ENCODE data around the gene ATXN7L3.

The ATXN7L3 gene

GRCh38 chr17:44164476-44164875, 35.2 kb downstream of the ATXN7L3 start:
- H2BK12ac ChIP-seq (ENCODE audit: low read length): no peak overlapping the region
- no peak overlapping the region for H3K4me3 ChIP-seq (ENCODE audit: low read depth, low read length)
- no peak overlapping the region for H2BK120ac ChIP-seq (ENCODE audit: insufficient read depth, low read length, poor library complexity)
- no peaks in the 10 kb centered on the region for H3K79me1 ChIP-seq (ENCODE audit: low read length)
- no CpG with 5 or more reads among the region's 1 CpG for WGBS (ENCODE audit: extremely low coverage, insufficient coverage, insufficient read length)
- no peak overlapping the region for H3K4ac ChIP-seq (ENCODE audit: low read depth, low read length)
- H3K27ac ChIP-seq (ENCODE audit: low read depth, low read length): no peak overlapping the region
- peaks cover 14 to 17% of the 10 kb centered on the region in 2 experiments for H3K36me3 ChIP-seq (ENCODE audit: control insufficient read depth in 1 of 2, insufficient read depth in 2 of 2, low read length in 2 of 2)
- H4K91ac ChIP-seq (ENCODE audit: low read depth, low read length): no peak overlapping the region
- H2AFZ ChIP-seq (ENCODE audit: insufficient read depth, low read length, poor library complexity): no peak overlapping the region
- no peak overlapping the region for H3K14ac ChIP-seq (ENCODE audit: low read length)
- no peak overlapping the region for H2AK5ac ChIP-seq (ENCODE audit: low read length)
- no peak overlapping the region for H3K18ac ChIP-seq (ENCODE audit: low read length)
- no peak overlapping the region for H4K8ac ChIP-seq (ENCODE audit: low read depth, low read length)
- no peak overlapping the region for H3K9ac ChIP-seq (ENCODE audit: low read length)
- no peaks in the 10 kb centered on the region for H3K27me3 ChIP-seq (ENCODE audit: insufficient read depth, low read length)
- no peak overlapping the region for H3K23ac ChIP-seq (ENCODE audit: low read length)
- H4K12ac ChIP-seq (ENCODE audit: low read depth, low read length): no peak overlapping the region
- H3K4me1 ChIP-seq (ENCODE audit: control insufficient read depth in 1 of 2, insufficient read depth in 2 of 2, low read length in 2 of 2): peaks cover 2 to 3% of the 10 kb centered on the region in 2 experiments
- no peak for DNase-seq
- no peak overlapping the region for H2BK5ac ChIP-seq (ENCODE audit: low read depth, low read length, poor library complexity)
- H3K79me2 ChIP-seq (ENCODE audit: control insufficient read depth, insufficient read depth, low read length, poor library complexity): no peaks in the 10 kb centered on the region
- no peak overlapping the region for H3K4me2 ChIP-seq (ENCODE audit: low read length)
- no peaks in the 10 kb centered on the region for H3K9me3 ChIP-seq (ENCODE audit: insufficient read depth, low read depth, low read length)

GRCh38 chr17:44159519-44160210, 40.0 kb downstream of the ATXN7L3 start:
- Histone ChIP-seq H3K9ac (ENCODE audit: low read length) (no peak overlapping the region), H2AK5ac (ENCODE audit: low read length) (no peak overlapping the region)

DNA sequence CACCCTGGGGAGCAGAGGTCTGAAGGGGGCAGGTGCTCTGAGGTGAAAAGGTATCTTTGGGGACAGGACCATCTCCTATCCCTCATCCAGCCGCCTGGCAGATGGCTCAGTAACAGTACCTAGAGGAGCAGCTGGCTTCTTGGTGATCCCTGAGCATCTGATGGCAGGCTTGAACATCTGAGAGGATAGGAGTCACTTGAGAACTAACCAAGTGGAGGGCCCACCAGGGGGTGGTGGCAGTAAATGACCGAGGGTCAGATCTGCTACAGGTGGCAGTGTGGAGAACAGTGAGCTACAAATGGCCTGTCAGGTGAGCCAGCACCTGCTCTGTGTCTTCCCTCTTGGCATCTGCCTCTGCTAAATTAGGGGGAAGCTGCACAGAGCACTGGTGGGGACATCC, 44.2 kb downstream of the ATXN7L3 start:
- Histone ChIP-seq H3K14ac (ENCODE audit: low read length) (no peak overlapping the region), H2AFZ (ENCODE audit: insufficient read depth, low read length, poor library complexity) (no peak overlapping the region), H4K8ac (ENCODE audit: low read depth, low read length) (no peak overlapping the region), H3K27ac (ENCODE audit: low read depth, low read length) (no peak overlapping the region), H3K79me1 (ENCODE audit: low read length) (no peaks in the 10 kb centered on the region), H3K79me2 (ENCODE audit: control insufficient read depth, insufficient read depth, low read length, poor library complexity) (no peaks in the 10 kb centered on the region), H2BK12ac (ENCODE audit: low read length) (no peak overlapping the region), H3K4me2 (ENCODE audit: low read length) (no peak overlapping the region), H3K9ac (ENCODE audit: low read length) (peak overlapping the region; percentile 24), H3K4me1 (ENCODE audit: control insufficient read depth in 1 of 2, insufficient read depth in 2 of 2, low read length in 2 of 2) (peaks cover 0 to 5% of the 10 kb centered on the region in 2 experiments), H2BK5ac (ENCODE audit: low read depth, low read length, poor library complexity) (no peak overlapping the region), H3K9me3 (ENCODE audit: insufficient read depth, low read depth, low read length) (peaks cover 2% of the 10 kb centered on the region), H3K18ac (ENCODE audit: low read length) (no peak overlapping the region), H4K12ac (ENCODE audit: low read depth, low read length) (no peak overlapping the region), H2AK5ac (ENCODE audit: low read length) (no peak overlapping the region), H4K91ac (ENCODE audit: low read depth, low read length) (no peak overlapping the region), H3K27me3 (ENCODE audit: insufficient read depth, low read length) (no peaks in the 10 kb centered on the region), H3K36me3 (ENCODE audit: control insufficient read depth in 1 of 2, insufficient read depth in 2 of 2, low read length in 2 of 2) (peaks cover 37 to 47% of the 10 kb centered on the region in 2 experiments), H3K4me3 (ENCODE audit: low read depth, low read length) (no peak overlapping the region), H3K4ac (ENCODE audit: low read depth, low read length) (no peak overlapping the region), H3K23ac (ENCODE audit: low read length) (no peak overlapping the region), H2BK120ac (ENCODE audit: insufficient read depth, low read length, poor library complexity) (no peak overlapping the region)
- no CpG with 5 or more reads among the region's 2 CpGs for WGBS (ENCODE audit: extremely low coverage, insufficient coverage, insufficient read length)
- DNase-seq: no peak

More at GRCh38 chr17:44159519-44160210, 40.0 kb downstream of the ATXN7L3 start:
- Histone ChIP-seq H3K27me3 (ENCODE audit: insufficient read depth, low read length) (no peaks in the 10 kb centered on the region), H3K14ac (ENCODE audit: low read length) (no peak overlapping the region), H3K9me3 (ENCODE audit: insufficient read depth, low read depth, low read length) (peaks cover 2% of the 10 kb centered on the region), H2BK12ac (ENCODE audit: low read length) (no peak overlapping the region), H3K23ac (ENCODE audit: low read length) (no peak overlapping the region), H3K18ac (ENCODE audit: low read length) (no peak overlapping the region), H4K12ac (ENCODE audit: low read depth, low read length) (no peak overlapping the region), H3K4me1 (ENCODE audit: control insufficient read depth in 1 of 2, insufficient read depth in 2 of 2, low read length in 2 of 2) (peaks cover 0 to 5% of the 10 kb centered on the region in 2 experiments), H2AFZ (ENCODE audit: insufficient read depth, low read length, poor library complexity) (no peak overlapping the region), H3K79me1 (ENCODE audit: low read length) (no peaks in the 10 kb centered on the region), H3K4me3 (ENCODE audit: low read depth, low read length) (no peak overlapping the region), H4K8ac (ENCODE audit: low read depth, low read length) (no peak overlapping the region), H3K79me2 (ENCODE audit: control insufficient read depth, insufficient read depth, low read length, poor library complexity) (no peaks in the 10 kb centered on the region), H3K27ac (ENCODE audit: low read depth, low read length) (no peak overlapping the region), H2BK5ac (ENCODE audit: low read depth, low read length, poor library complexity) (no peak overlapping the region), H3K4ac (ENCODE audit: low read depth, low read length) (no peak overlapping the region), H3K36me3 (ENCODE audit: control insufficient read depth in 1 of 2, insufficient read depth in 2 of 2, low read length in 2 of 2) (peaks cover 37 to 39% of the 10 kb centered on the region in 2 experiments), H3K4me2 (ENCODE audit: low read length) (no peak overlapping the region), H4K91ac (ENCODE audit: low read depth, low read length) (no peak overlapping the region), H2BK120ac (ENCODE audit: insufficient read depth, low read length, poor library complexity) (no peak overlapping the region)
- no CpG with 5 or more reads among the region's 15 CpGs for WGBS (ENCODE audit: extremely low coverage, insufficient coverage, insufficient read length)
- DNase-seq: no peak

- H2AFZ ChIP-seq (ENCODE audit: insufficient read depth, low read length, poor library complexity): no peak overlapping the region
- H3K18ac ChIP-seq (ENCODE audit: low read length): no peak overlapping the region
- H3K14ac ChIP-seq (ENCODE audit: low read length): no peak overlapping the region
- H2BK12ac ChIP-seq (ENCODE audit: low read length): no peak overlapping the region
- H2BK120ac ChIP-seq (ENCODE audit: insufficient read depth, low read length, poor library complexity): no peak overlapping the region
- peaks cover 43 to 49% of the 10 kb centered on the region in 2 experiments for H3K36me3 ChIP-seq (ENCODE audit: control insufficient read depth in 1 of 2, insufficient read depth in 2 of 2, low read length in 2 of 2)
- no CpG with 5 or more reads among the region's 4 CpGs for WGBS (ENCODE audit: extremely low coverage, insufficient coverage, insufficient read length)
- H3K4me3 ChIP-seq (ENCODE audit: low read depth, low read length): no peak overlapping the region
- H3K27ac ChIP-seq (ENCODE audit: low read depth, low read length): no peak overlapping the region
- no peak overlapping the region for H4K12ac ChIP-seq (ENCODE audit: low read depth, low read length)
- H3K79me1 ChIP-seq (ENCODE audit: low read length): no peaks in the 10 kb centered on the region
- no peak overlapping the region for H4K8ac ChIP-seq (ENCODE audit: low read depth, low read length)
- H2AK5ac ChIP-seq (ENCODE audit: low read length): no peak overlapping the region
- H3K4me1 ChIP-seq (ENCODE audit: control insufficient read depth in 1 of 2, insufficient read depth in 2 of 2, low read length in 2 of 2): no peaks in the 10 kb centered on the region
- H3K9ac ChIP-seq (ENCODE audit: low read length): no peak overlapping the region
- no peaks in the 10 kb centered on the region for H3K79me2 ChIP-seq (ENCODE audit: control insufficient read depth, insufficient read depth, low read length, poor library complexity)
- H3K9me3 ChIP-seq (ENCODE audit: insufficient read depth, low read depth, low read length): peaks cover 2% of the 10 kb centered on the region
- no peak overlapping the region for H2BK5ac ChIP-seq (ENCODE audit: low read depth, low read length, poor library complexity)
- no peak overlapping the region for H3K4ac ChIP-seq (ENCODE audit: low read depth, low read length)
- DNase-seq: no peak
- H3K4me2 ChIP-seq (ENCODE audit: low read length): no peak overlapping the region
- no peaks in the 10 kb centered on the region for H3K27me3 ChIP-seq (ENCODE audit: insufficient read depth, low read length)
- H4K91ac ChIP-seq (ENCODE audit: low read depth, low read length): no peak overlapping the region
- no peak overlapping the region for H3K23ac ChIP-seq (ENCODE audit: low read length)
Measured at GRCh38 chr17:44152875-44153274, 46.8 kb downstream of the ATXN7L3 start.
